Left lung (tissue), 10 donors: ENCODE data around the gene TTLL3. TPM values are rescaled to one million over a fixed set of nuclear protein-coding genes. Genes with fewer than 3 reads are reported as not detected.
"Not testable (repeated sequence)": the region's sequence is repeated elsewhere in the genome, so short reads cannot be mapped to it uniquely, and the experiment has no call there.

Source experiments
- ATAC-seq: fragments of 200-7000 bp; cut with Tn5 transposase; one replicate; pipeline ENCODE4 v1.9.1; 2020; ENCODE audit warnings: moderate library complexity
- DNase-seq, 4 donors: peaks; one replicate each; pipeline ENCODE4 v3.0.0-alpha.2; 2013 to 2020
- H3K27ac ChIP-seq, 2 donors: fragments of 200-600 bp; sonication (generic) in 1 of 2; one replicate each; pipeline versions ENCODE4 v1.5.0 to v1.8.0; 2020 to 2021
- H3K27me3 ChIP-seq, 2 donors: fragments of 200-600 bp; sonication (generic) in 1 of 2; one replicate each; pipeline versions ENCODE4 v1.5.0 to v1.8.0; 2020 to 2021
- H3K36me3 ChIP-seq, 2 donors: fragments of 200-600 bp; sonication (generic) in 1 of 2; one replicate each; pipeline versions ENCODE4 v1.5.0 to v1.8.0; 2020 to 2021
- H3K4me1 ChIP-seq, 2 donors: fragments of 200-600 bp; one replicate each; pipeline ENCODE4 v1.8.0; 2021
- H3K4me3 ChIP-seq, 2 donors: fragments of 200-600 bp; sonication (generic) in 1 of 2; one replicate each; pipeline versions ENCODE4 v1.5.0 to v1.8.0; 2020 to 2021; ENCODE audit warnings: mild to moderate bottlenecking in 1 of 2
- H3K9me3 ChIP-seq, 2 donors: fragments of 200-600 bp; sonication (generic) in 1 of 2; one replicate each; pipeline versions ENCODE4 v1.5.0 to v1.8.0; 2020 to 2021
- intact Hi-C, 2 donors: fragments of 100-400 bp; cut with DNase I; formaldehyde crosslinking; loops; one replicate each; pipeline versions ENCODE4 v1.11.2 to v1.14.2; 2022
- polyA plus RNA-seq, 6 donors: library from polyadenylated mRNA; unstranded; fragments of 120-200 nt; gene quantifications; one replicate each; pipeline ENCODE4 v1.2.1, GENCODE V29; 2013; ENCODE audit not compliant: insufficient read length in 6 of 6
- total RNA-seq, 2 donors: library from RNA; stranded (reverse); fragmentation: NEBNext Ultra II Directional; extraction: Animal tissue kit (Norgen Biotek cat#: 25700); gene quantifications; one replicate each; pipeline ENCODE4 v1.2.1, GENCODE V29; 2021
- TF ChIP-seq, protein P1 (sequence below), 2 donors: fragments of 200-600 bp; sonication (generic) in 1 of 2; IDR thresholded peaks; one replicate each; pipeline versions ENCODE4 v1.5.0 to v1.8.0; 2021; ENCODE audit warnings: antibody characterized with exemption in 2 of 2
- donor health status: DM: no; HTN: yes; CAD: no.
- donor health status: DM: no; HTN: no; CAD: no.

Gene TTLL3
- total and polyA plus RNA-seq, 8 donors: 30.5 to 103 (median 88.6) TPM

DNA sequence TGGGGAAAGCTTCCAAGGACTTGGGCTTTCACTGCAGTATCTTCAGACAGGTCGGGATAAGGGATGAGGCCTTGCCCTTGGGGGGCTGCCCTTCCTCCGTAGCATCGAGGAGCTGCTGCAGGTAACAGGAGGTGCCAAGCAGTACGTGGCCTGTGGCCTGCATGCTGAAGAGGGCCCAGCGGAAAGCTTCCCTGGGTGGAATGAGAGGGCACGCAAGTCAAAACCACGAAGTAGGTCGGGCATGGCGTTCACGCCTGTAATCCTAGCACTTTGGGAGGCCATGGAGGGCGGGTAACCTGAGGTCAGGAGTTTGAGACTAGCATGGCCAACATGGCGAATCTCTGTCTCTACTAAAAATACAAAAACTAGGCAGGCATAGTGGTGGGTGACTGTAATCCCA, 57.0 kb downstream of the TTLL3 start:
- TF ChIP-seq, protein P1, sequence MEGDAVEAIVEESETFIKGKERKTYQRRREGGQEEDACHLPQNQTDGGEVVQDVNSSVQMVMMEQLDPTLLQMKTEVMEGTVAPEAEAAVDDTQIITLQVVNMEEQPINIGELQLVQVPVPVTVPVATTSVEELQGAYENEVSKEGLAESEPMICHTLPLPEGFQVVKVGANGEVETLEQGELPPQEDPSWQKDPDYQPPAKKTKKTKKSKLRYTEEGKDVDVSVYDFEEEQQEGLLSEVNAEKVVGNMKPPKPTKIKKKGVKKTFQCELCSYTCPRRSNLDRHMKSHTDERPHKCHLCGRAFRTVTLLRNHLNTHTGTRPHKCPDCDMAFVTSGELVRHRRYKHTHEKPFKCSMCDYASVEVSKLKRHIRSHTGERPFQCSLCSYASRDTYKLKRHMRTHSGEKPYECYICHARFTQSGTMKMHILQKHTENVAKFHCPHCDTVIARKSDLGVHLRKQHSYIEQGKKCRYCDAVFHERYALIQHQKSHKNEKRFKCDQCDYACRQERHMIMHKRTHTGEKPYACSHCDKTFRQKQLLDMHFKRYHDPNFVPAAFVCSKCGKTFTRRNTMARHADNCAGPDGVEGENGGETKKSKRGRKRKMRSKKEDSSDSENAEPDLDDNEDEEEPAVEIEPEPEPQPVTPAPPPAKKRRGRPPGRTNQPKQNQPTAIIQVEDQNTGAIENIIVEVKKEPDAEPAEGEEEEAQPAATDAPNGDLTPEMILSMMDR (IDR thresholded peaks at IDR 0.05): no peak
- Histone ChIP-seq H3K4me3 (no peak overlapping the region), H3K27me3 (no peaks in the 10 kb centered on the region), H3K27ac (no peak overlapping the region), H3K36me3 (no peaks in the 10 kb centered on the region), H3K9me3 (no peaks in the 10 kb centered on the region), H3K4me1 (peaks cover 20 to 26% of the 10 kb centered on the region in 2 donors)
- DNase-seq (no peak), ATAC-seq (no peak)
- intact Hi-C loops: no loop called here

DNA sequence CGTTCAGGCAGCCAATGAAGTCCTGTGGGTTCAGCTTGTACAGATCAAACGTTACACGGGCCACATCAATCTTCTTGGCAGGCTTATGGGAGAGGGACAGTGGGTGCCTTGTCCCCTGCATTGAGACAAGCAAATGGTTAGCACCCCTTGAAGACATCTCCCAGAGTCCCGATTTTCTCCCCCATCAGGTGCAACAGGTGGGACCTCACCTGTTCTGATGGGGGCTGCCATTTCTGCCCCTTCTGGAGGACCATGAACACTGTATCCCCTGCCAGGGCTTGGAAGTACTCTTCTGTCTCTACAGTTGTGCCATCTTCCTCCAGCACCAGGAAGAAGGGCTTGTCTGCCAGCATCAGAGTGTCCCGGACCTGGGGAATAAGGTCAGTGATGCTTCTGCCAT, 59.9 kb downstream of the TTLL3 start:
- TF ChIP-seq, protein P1 (IDR thresholded peaks at IDR 0.05): no peak
- no peak overlapping the region for H3K27ac ChIP-seq
- no peak overlapping the region for H3K4me3 ChIP-seq
- no peaks in the 10 kb centered on the region for H3K27me3 ChIP-seq
- ATAC-seq (no peak), DNase-seq (no peak)
- no peaks in the 10 kb centered on the region for H3K9me3 ChIP-seq
- peaks cover 1 to 7% of the 10 kb centered on the region in 2 donors for H3K4me1 ChIP-seq
- no peaks in the 10 kb centered on the region for H3K36me3 ChIP-seq
- intact Hi-C loops: no loop called here

DNA sequence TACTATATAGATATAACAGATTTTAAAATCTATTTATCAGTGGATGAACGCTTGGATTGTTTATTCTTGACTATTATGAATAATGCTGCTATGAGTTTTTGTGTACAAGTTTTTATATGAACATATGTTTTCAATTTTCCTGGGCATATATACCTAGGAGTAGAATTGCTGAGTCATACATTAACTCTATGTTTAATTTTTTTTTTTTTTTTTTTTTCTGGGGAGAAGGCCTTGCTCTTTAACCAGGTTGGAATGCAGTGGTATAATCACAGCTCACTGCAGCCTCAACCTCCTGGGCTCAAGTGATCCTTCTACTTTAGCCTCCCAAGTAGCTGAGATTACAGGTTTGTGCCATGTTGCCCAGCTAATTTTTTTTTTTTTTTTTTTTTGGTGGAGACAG, 60.9 kb downstream of the TTLL3 start:
- no peak for DNase-seq
- no peaks in the 10 kb centered on the region for H3K27me3 ChIP-seq
- intact Hi-C loops: no loop called here

DNA sequence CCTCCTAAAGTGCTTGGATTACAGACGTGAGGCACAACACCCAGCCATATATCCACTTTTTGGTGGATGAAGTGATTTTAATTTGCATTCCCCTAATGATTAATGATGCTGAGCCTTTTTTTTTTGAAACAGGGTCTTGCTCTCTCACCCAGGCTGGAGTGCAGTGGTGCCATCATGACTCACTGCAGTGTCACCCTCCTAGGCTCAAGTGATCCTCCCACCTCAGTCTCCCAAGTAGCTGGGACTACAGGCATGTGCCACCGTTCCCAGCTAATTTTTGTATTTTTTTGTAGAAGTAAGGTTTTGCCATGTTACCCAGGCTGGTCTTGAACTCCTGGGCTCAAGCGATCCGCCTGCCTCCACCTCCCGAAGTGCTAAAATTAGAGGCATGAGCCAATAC, 62.0 kb downstream of the TTLL3 start:
- H3K4me1 ChIP-seq, H3K36me3 ChIP-seq, H3K9me3 ChIP-seq, DNase-seq, H3K27ac ChIP-seq, H3K4me3 ChIP-seq, intact Hi-C loops, ATAC-seq, H3K27me3 ChIP-seq: not testable (repeated sequence)

More for the DNA sequence above, 60.9 kb downstream of the TTLL3 start:
- Histone ChIP-seq H3K4me1 (peaks cover 0 to 6% of the 10 kb centered on the region in 2 donors), H3K9me3 (no peaks in the 10 kb centered on the region), H3K27ac (no peak overlapping the region), H3K36me3 (no peaks in the 10 kb centered on the region), H3K4me3 (no peak overlapping the region)
- TF ChIP-seq, protein P1 (IDR thresholded peaks at IDR 0.05): no peak
- ATAC-seq: no peak

DNA sequence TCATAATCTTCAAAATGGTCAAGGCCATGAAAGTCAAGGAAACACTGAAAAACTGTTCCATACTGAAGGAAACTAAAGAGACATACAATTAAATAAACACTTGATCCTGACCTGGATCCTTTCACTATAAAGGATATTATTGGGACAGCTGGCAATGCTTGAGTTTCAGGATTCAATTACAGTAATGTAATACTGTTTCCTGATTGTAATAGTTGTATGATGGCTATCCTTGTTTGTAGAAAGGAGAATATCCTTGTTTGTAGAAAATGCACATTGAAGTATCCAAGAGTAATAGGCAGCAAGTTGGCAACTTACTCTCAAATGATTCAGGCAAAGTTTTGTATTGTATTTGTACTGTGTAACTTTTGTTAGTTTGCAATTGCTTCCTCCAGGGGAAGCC, 65.4 kb downstream of the TTLL3 start:
- DNase-seq: no peak
- Histone ChIP-seq H3K27me3 (no peaks in the 10 kb centered on the region), H3K36me3 (no peaks in the 10 kb centered on the region), H3K4me1 (no peaks in the 10 kb centered on the region), H3K4me3 (no peak overlapping the region), H3K27ac (no peak overlapping the region), H3K9me3 (no peaks in the 10 kb centered on the region)
- TF ChIP-seq, protein P1 (IDR thresholded peaks at IDR 0.05): no peak
- intact Hi-C loops: no loop called here
- ATAC-seq: no peak

DNA sequence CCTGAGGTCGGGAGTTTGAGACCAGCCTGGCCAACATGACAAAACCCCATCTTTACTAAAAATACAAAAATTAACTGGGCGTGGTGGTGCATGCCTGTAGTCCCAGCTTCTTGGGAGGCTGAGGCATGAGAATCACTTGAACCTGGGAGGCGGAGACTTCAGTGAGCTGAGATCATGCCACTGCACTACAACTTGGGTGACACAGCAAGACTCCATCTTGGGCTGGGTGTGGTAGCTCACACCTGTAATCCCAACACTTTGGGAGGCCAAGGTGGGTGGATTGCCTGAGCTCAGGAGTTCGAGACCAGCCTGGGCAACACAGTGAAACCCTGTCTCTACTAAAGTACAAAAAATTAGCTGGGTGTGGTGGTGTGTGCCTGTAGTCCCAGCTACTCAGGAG, 66.2 kb downstream of the TTLL3 start:
- intact Hi-C loops, ATAC-seq, H3K36me3 ChIP-seq, H3K4me1 ChIP-seq, H3K9me3 ChIP-seq, DNase-seq, H3K4me3 ChIP-seq, H3K27me3 ChIP-seq, H3K27ac ChIP-seq: not testable (repeated sequence)
